H1 (cell line): ENCODE data around the gene ELAVL2.

Source experiments
- ATF3 ChIP-seq: IDR thresholded peaks from 2 replicates; pipeline ENCODE4 v1.6.1; 2011; ENCODE audit warnings: low read depth, mild to moderate bottlenecking, low read length; ENCODE audit not compliant: insufficient read depth
- CEBPB ChIP-seq: IDR thresholded peaks from 2 replicates; pipeline ENCODE4 v1.6.1; 2012; ENCODE audit warnings: low read depth, low read length
- CTCF ChIP-seq, 3 experiments: IDR thresholded peaks; 1 replicate in 2 of 3; 2 replicates in 1 of 3; pipeline versions ENCODE4 v1.5.1 to v1.6.1; 2011; ENCODE audit warnings: low read length in 3 of 3, mild to moderate bottlenecking in 3 of 3, inconsistent platforms in 2 of 3, low read depth in 1 of 3, moderate library complexity in 1 of 3; ENCODE audit not compliant: insufficient read depth in 1 of 3; ENCODE audit errors: control extremely low read depth in 1 of 3
- FOSL1 ChIP-seq: IDR thresholded peaks from 2 replicates; pipeline ENCODE4 v1.6.1; 2011; ENCODE audit warnings: mild to moderate bottlenecking, low read depth, low read length, moderate library complexity; ENCODE audit not compliant: insufficient read depth
- POLR2A ChIP-seq, 2 experiments: IDR thresholded peaks; 1 replicate in 1 of 2; 2 replicates in 1 of 2; pipeline ENCODE4 v1.6.1; 2011; ENCODE audit warnings: low read depth in 2 of 2, low read length in 2 of 2, mild to moderate bottlenecking in 2 of 2; ENCODE audit errors: control extremely low read depth in 1 of 2
- YY1 ChIP-seq: IDR thresholded peaks from 2 replicates; pipeline ENCODE4 v1.6.1; 2011; ENCODE audit warnings: low read depth, mild to moderate bottlenecking, low read length

DNA sequence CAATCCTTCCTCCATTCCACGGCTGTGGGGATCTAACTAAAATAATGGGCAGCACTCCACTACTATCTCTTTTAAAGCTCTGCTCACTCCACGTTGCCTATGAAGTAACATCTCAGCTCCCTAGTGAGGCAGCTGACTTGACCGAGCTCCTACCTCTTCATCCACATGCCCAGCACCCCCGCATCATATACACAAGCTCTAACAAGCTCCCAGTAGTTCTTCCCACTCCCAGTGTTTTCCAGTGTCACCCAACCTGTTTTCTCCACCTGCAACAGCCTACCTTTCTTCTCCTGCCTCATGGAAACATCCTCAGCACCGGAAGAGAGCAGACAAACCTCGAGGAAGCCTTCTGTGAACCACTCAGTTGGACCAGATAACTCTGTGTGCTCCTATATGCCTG is 50.5 kb downstream of the ELAVL2 start:
- no peak for TF ChIP-seq POLR2A (IDR thresholded peaks at IDR 0.05; ENCODE audit: control extremely low read depth in 1 of 2, low read depth in 2 of 2, low read length in 2 of 2)
- no peak for TF ChIP-seq CEBPB
- no peak for TF ChIP-seq CTCF (IDR thresholded peaks at IDR 0.05; ENCODE audit: control extremely low read depth in 1 of 3, insufficient read depth in 1 of 3, low read depth in 1 of 3, low read length in 3 of 3)
- no peak for TF ChIP-seq FOSL1
- TF ChIP-seq YY1: no peak
- TF ChIP-seq ATF3: no peak
